HCEC 1CT (cell line): ENCODE results near the gene PSORS1C1.

ENCODE experiments used
- DNase-seq: peaks from one replicate; pipeline ENCODE4 v3.0.0-alpha.2; 2017

The PSORS1C1 gene

GRCh38 chr6:31128093-31128676 lies 13.6 kb downstream of the PSORS1C1 start:
- DNase-seq: no peak

DNA sequence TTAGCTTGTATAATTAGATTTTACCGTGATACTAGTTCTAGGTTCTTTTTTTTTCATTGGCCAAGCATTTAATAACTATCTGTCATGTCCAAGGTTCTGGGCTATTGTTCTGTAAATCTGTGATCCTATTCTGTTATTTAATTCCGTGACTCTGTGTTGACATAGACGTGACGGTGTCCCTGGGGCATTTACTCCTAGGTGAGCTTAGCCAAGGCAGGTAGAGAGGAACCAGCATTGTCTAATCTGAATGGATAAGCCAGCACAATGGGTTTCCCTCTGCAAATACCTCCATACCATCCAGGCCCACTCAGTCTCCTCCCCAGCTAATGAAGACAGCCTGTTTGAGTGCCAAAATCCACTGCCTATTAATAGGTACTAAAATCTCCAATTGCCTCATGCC lies 14.5 kb downstream of the PSORS1C1 start:
- no peak for DNase-seq

GRCh38 chr6:31130751-31131150 lies 16.2 kb downstream of the PSORS1C1 start:
- DNase-seq: no peak

- DNase-seq: no peak
These were observed 17.0 kb downstream of the PSORS1C1 start for GRCh38 chr6:31131595-31131994.

DNA sequence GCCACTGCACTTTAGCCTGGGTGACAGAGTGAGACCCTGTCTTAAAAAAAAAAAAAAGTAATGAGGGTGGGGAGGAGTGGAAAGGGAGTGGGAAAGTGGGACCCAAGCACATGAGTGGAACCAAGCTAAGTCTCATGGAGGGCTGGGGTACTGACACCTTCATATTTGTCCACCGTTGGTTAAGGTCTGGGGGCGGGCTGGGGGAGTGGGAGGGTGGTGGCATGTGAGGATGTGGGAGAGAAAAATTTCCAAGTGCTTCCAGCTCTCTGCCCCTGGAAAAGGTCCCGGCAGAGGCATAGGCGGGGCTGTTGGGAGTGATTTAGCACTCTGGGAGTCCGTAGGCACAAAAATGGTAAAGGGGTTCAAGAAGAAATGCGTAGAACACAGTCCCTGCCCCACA lies 18.2 kb downstream of the PSORS1C1 start:
- no peak for DNase-seq

GRCh38 chr6:31135710-31136109 lies 21.1 kb downstream of the PSORS1C1 start:
- DNase-seq: no peak

- DNase-seq: no peak
These were observed 24.4 kb downstream of the PSORS1C1 start, which contains the start of gene PSORS1C2 for GRCh38 chr6:31138982-31139381. PSORS1C2 (minus strand) TSS chr6:31139066; CDS start chr6:31139026, 40 bp downstream.

- DNase-seq: no peak
These were observed 25.0 kb downstream of the PSORS1C1 start for GRCh38 chr6:31139599-31139998.

DNA sequence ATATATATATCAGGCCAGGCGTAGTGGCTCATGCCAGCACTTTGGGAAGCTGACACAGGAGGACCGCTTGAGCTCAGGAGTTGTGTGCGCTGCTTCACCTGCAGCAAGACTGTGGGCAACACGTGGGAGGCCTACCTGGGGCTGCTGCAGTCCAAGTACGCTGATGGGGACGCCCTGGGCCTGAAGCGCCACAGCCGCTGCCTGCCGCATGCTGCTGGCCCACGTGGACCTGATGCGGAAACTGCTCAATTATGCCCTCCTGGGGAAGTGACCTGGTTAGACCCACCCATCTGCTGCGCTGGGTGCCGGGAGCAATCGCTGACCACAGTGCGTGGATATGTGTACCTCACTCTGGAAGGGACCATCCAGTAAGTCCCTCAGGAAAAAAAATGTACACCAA lies 26.0 kb downstream of the PSORS1C1 start:
- no peak for DNase-seq

DNA sequence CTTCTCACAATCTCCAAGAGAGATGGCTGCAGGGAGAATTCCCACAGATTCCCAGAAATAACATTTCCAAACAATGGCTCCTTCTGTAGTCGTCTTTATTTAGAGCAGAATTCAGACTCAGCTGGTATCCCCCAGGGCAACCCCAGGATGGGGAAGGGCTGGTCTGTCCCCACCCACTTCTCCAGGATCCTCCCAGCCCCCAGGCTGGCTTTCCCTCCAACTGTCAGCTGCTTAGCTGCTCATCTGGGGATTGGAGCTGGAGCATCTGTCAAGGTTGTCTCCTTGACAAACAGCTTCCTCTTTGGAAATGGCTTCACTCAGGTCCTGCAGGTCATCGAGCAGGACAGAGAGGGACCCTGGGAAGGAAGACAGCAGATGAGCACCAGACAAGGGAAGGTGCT lies 27.8 kb downstream of the PSORS1C1 start:
- no peak for DNase-seq

GRCh38 chr6:31143148-31143547 lies 28.5 kb downstream of the PSORS1C1 start:
- no peak for DNase-seq

DNA sequence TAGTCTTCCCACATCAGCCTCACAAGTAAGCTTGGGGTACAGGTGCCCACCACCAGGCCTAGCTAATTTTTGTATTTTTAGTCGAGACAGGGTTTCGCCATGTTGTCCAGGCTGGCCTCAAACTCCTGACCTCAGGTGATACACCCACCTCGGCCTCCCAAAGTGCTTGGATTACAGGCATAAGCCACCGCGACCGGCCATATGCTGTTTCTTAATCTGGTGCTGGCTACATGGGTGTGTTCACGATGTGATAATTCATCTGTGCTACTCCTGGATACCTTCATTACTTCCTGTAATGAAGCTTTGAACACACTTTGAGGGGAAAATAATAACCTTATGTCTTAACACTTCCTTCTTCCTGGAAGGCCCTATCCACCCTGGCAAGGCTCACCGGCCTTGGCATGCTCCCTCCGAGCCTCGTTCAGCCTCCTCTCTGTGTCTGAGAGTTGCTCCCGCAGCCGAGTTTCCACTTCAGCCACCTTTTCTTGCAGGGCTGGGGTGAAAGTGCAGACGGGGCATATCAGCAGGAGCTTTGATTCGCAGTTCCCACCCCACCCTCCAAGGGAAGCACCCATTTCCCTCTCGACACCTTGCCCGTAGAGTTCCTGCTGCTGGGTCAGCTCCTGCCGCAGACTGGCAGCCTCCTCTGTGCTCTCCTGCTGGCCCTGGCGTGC lies 29.8 kb downstream of the PSORS1C1 start:
- no peak for DNase-seq

DNA sequence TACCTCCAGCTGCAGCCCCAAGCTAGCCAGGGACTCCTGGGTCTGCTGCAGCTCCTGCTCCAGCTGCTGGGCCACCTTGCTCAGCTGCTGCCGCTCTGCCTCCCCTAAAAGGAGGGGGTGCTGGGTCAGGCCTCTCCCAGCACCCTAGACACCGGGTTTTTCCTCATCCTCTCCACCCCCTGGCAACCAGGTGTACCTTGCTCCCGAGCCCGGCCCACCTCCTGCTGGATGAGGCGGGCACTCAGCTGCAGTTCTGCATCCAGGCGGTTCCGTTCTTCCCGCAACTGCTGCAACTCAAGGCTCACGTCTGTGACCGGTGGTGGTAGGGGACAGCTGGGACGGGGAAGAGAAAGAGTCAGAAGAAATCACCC lies 30.4 kb downstream of the PSORS1C1 start:
- DNase-seq: no peak

DNA sequence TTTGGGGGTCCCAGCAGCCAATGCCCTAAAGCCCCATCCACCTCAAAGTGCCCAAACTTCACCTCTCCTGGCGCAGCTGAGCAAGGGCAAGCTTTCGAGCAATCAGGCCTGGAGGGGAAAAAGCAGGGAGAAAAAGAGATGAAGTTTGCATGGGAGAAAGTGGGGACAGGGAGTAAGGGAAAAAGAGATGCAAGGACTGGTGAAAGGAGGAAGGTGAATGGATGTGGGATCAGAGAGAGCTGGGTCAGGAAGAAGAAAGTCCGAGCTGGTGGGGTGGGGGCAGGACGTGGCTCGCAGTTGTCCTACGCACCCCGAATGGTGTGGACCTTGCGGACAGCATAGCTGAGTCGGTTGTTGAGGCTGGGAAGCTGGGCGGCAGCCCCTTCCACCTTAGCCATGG lies 30.8 kb downstream of the PSORS1C1 start:
- no peak for DNase-seq

GRCh38 chr6:31149827-31150447 lies 35.3 kb downstream of the PSORS1C1 start:
- no peak for DNase-seq

GRCh38 chr6:31152781-31153180 lies 38.2 kb downstream of the PSORS1C1 start:
- no peak for DNase-seq

GRCh38 chr6:31154436-31154835 lies 39.8 kb downstream of the PSORS1C1 start:
- DNase-seq: no peak

GRCh38 chr6:31156641-31157040 lies 42.0 kb downstream of the PSORS1C1 start:
- no peak for DNase-seq

- DNase-seq: no peak
These were observed 43.0 kb downstream of the PSORS1C1 start, which contains the start of gene CCHCR1 for GRCh38 chr6:31157513-31158139. CCHCR1 (minus strand) TSS chr6:31157802; CDS start chr6:31157600, 202 bp downstream.

GRCh38 chr6:31158140-31158862 lies 43.7 kb downstream of the PSORS1C1 start, which contains the start of gene TCF19:
TCF19 (plus strand) TSS chr6:31158589; CDS start chr6:31159470, 881 bp downstream.
- peak; percentile 99 for DNase-seq

DNA sequence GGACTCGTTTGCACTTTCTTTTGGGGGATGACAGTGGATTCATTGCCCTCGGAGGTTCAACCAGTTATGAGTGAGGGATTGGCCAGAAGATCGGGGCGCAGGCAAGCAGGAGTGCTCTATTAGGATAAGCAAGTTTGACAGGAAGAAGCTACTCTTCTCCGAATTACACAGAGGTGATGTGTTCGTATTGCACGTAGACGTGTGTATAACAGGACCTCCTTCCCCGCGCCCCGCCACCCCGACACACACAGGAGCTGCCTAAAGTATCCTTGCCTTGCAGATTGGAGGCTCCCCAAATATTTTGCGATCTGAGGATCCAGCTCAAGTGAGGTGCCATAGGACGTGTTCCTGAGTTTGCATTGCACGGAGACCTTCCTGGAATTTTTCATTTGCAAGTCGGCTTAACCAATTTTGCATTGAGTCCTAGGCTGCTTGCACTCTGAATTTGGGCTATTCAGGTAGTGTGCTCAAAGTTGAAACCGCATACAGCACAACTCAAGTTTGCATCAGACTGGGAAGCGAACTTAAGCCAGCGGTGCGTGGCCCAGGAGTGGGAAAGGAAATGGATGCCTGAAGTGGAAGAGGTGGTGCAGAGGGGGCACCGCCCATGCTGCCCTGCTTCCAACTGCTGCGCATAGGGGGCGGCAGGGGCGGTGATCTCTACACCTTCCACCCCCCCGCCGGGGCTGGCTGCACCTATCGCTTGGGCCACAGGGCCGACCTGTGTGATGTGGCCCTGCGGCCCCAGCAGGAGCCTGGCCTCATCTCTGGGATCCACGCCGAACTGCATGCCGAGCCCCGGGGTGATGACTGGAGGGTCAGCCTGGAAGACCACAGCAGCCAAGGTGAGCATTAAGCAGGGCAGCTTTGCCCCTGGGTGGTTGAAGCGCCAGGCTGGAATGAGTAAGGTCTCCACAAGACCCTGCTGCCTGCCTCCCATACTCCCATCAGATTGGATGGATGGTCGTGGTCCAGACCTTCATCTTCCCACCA lies 44.6 kb downstream of the PSORS1C1 start:
- DNase-seq: peak; percentile 30
